NCI-H460 (cell line): ENCODE results near the gene CDK14. TPM values are rescaled to one million over a fixed set of nuclear protein-coding genes. Genes with fewer than 3 reads are reported as not detected.

Experiments
- DNase-seq: peaks from one replicate; pipeline ENCODE4 v3.0.0-alpha.2; 2016; ENCODE audit warnings: low read depth; ENCODE audit errors: extremely low read depth
- total RNA-seq: library from RNA; depleted of rRNA; stranded (reverse); fragments of >200 nt; shearing (Covaris generic); gene quantifications from 2 replicates; pipeline ENCODE4 v1.2.3, GENCODE V29; 2014

CDK14 gene
- total RNA-seq, 1 experiment from 2014 or later, result 0.94 TPM

- no peak for DNase-seq
Measured at GRCh38 chr7:90877201-90877600, 281.1 kb downstream of the CDK14 start.

GRCh38 chr7:90879924-90880323 lies 283.8 kb downstream of the CDK14 start:
- no peak for DNase-seq

GRCh38 chr7:90886416-90886815 lies 290.3 kb downstream of the CDK14 start:
- no peak for DNase-seq

- no peak for DNase-seq
Measured at GRCh38 chr7:90889210-90889609, 293.1 kb downstream of the CDK14 start.

GRCh38 chr7:90889644-90890043 lies 293.5 kb downstream of the CDK14 start:
- DNase-seq, result no peak

GRCh38 chr7:90891529-90891928 lies 295.4 kb downstream of the CDK14 start:
- no peak for DNase-seq

GRCh38 chr7:90892213-90892612 lies 296.1 kb downstream of the CDK14 start:
- no peak for DNase-seq

GRCh38 chr7:90894122-90894521 lies 298.0 kb downstream of the CDK14 start:
- DNase-seq, result no peak

- DNase-seq, result no peak
Measured at GRCh38 chr7:90896458-90896857, 300.3 kb downstream of the CDK14 start.

GRCh38 chr7:90897961-90898469 lies 301.9 kb downstream of the CDK14 start:
- no peak for DNase-seq

GRCh38 chr7:90900628-90901356 lies 304.7 kb downstream of the CDK14 start:
- DNase-seq, result no peak

GRCh38 chr7:90903841-90904240 lies 307.7 kb downstream of the CDK14 start:
- DNase-seq, result no peak

GRCh38 chr7:90910136-90910535 lies 314.0 kb downstream of the CDK14 start:
- DNase-seq, result no peak

GRCh38 chr7:90916319-90916718 lies 320.2 kb downstream of the CDK14 start:
- no peak for DNase-seq

- no peak for DNase-seq
Measured at GRCh38 chr7:90917539-90917938, 321.4 kb downstream of the CDK14 start.

GRCh38 chr7:90918303-90918702 lies 322.2 kb downstream of the CDK14 start:
- no peak for DNase-seq

- DNase-seq, result no peak
Measured at GRCh38 chr7:90919816-90920215, 323.7 kb downstream of the CDK14 start.

GRCh38 chr7:90920336-90920735 lies 324.2 kb downstream of the CDK14 start:
- DNase-seq, result no peak

- DNase-seq, result no peak
Measured at GRCh38 chr7:90923541-90923997, 327.4 kb downstream of the CDK14 start.

- peak; percentile 34 for DNase-seq
Measured at GRCh38 chr7:90928700-90929424, 332.7 kb downstream of the CDK14 start.

- DNase-seq, result no peak
Measured at GRCh38 chr7:90931986-90932916, 336.1 kb downstream of the CDK14 start.
